KBM-7 (cell line): Measurements from ENCODE around the gene STC2.
"Not testable (repeated sequence)": the region's sequence is repeated elsewhere in the genome, so short reads cannot be mapped to it uniquely, and the experiment has no call there.

Experiments
- DNase-seq: peaks from one replicate; pipeline ENCODE4 v3.0.0-alpha.2; 2015
- in situ Hi-C: fragments of 300-500 bp; cut with MboI; formaldehyde crosslinking; loops from 2 replicates; pipeline ENCODE4 v1.14.3; 2020; ENCODE audit warnings: low sequenced_read_pairs, low pct_unique_long_range_greater_than_20kb, mixed read lengths

STC2 gene

GRCh38 chr5:173300389-173301047 lies 27.7 kb downstream of the STC2 start:
- no peak for DNase-seq
- in situ Hi-C loops = no loop called here

DNA sequence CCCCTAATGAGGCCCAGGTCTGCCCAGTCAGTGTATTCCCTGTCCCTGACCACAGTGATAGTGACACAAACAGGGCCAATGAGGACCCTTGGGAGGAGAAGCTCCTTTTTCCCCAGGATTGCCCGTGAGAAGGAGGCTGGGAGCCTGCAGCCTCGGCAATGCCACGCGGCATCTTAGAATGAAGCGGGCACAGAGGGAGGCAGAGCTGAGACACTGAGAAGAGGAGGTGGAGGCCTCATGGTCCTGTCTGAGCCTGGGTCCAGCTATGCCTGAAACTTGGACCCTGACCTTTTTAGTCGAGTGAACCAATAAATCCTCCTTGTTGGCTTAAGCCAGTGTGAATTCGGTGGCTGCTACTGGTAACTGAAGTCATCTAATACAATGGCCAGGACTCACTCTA lies 28.4 kb downstream of the STC2 start:
- in situ Hi-C loops = loop anchor here (25.0 kb wide), 1 partner anchor 588 kb away; no protein-coding TSS in a partner anchor
- DNase-seq = no peak

GRCh38 chr5:173298213-173298926 lies 29.8 kb downstream of the STC2 start:
- in situ Hi-C loops = loop anchor here (25.0 kb wide), 1 partner anchor 586 kb away; no protein-coding TSS in a partner anchor

DNA sequence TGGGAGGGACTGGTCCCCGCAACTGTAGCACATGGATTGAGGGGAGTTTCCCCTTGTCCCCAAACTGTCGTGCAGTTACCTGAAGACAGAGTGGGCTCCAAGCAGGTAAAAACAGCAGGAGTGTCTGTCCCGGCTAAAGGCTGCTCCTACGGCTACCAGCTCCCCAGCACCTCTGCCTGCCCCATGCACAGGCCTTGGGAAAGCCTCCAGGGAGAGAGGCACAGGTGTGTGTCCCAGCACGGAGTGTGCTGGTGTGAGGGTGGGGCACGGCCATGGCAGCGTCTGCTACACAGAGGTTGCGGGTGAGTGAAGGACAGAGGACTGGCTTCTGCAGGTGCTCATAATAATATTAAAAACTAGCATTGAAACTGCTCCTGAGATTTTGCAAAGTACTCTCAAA lies 30.4 kb downstream of the STC2 start:
- no peak for DNase-seq
- in situ Hi-C loops = loop anchor here (25.0 kb wide), 1 partner anchor 586 kb away; no protein-coding TSS in a partner anchor

More at GRCh38 chr5:173298213-173298926, 29.8 kb downstream of the STC2 start:
- no peak for DNase-seq

DNA sequence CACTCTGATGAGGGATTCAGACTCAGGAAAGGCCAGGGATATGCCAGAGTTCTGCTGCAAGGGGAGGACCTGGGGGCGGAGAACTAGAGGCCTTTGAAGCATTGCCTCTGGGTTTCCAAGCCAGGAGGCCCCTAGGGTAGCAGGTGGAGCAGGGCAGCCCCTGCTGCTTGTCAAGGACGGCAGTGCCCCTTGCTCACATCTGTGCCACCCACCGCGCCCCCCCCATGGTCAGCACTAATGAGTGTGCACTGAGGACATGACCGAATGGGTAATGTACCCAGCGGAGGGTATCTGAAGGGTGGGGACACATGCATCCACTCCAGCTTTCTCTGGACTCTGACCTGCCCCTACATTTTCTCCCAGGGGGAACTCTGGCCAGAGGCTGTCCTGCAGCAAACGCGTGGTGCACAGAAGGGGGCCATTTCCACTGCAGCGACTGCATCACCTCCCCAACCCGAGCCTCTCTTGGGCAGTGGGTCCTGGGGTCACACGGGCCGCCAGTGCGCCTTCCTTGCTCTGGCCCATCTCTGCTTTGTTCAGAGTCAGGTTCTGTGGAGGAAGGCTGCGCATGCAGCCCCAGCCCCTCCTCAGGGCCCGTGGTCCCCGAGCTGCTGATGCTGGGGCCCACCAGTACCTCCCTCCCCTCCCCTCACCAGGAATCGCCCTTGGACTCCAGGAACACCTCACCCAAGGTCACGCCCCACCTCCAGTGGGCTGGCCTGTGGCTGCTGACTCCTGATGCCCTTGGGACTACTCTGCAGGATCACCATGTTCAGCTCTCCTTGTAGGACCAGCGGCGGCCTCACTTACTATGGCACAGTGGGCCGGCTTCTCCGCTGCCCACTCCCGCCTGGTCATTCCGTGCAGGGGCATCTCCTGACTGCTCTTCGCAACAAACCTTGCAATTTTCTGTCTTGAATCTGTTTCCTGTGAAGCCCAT lies 31.2 kb downstream of the STC2 start:
- in situ Hi-C loops = loop anchor here (25.0 kb wide), 1 partner anchor 585 kb away; no protein-coding TSS in a partner anchor
- DNase-seq = no peak

DNA sequence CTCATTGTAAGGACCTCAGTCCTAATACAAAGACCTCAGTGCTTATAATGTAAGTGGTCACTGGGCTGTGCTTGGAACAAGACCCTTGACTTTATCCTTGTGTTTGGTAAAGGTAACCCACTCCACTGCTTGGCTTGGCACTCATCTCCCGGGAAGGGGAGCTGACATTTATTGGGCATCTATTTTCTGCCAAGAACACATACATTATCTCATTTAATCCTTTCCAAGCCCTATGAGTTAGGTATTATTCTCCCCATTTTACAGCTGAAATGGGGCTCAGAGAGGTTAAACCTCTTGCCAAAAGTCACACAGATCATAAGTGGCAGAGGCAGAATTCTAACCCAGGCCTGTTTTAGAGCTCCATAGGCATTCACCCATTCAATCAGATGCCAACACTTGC lies 32.4 kb downstream of the STC2 start:
- DNase-seq = no peak
- in situ Hi-C loops = loop anchor here (25.0 kb wide), 1 partner anchor 583 kb away; no protein-coding TSS in a partner anchor

DNA sequence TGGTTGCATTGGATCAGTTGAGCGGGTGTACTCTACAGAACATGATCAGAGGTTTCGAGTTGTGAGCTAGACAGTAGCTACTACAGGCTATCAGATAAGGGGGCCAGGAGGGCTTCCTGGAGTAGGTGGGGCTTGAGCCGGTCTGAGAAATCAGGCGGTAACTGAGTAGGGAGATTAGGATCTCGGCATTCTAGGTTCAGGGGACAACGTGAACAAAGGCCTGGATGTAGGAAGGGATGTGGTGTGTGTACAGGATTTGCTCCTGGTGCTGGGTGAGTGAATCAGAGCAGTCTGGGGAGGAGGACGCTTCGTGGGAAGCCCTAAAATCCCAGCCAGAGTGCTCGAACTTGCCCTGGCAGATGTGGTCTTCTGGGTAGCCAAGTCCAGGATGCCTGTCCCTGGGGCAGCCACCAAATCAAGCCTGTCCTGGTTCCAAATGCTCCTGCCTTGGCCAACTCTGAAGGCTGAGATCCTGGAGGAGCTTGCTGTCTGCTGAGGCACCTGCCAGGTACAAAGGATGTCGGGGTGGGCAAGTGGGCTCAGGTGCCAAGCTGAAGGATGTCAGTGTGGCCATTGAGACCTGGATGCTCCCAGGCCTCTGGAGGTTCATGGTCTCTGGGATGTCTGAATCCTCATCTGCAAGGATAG lies 33.4 kb downstream of the STC2 start:
- DNase-seq = no peak
- in situ Hi-C loops = loop anchor here (25.0 kb wide), 1 partner anchor 582 kb away; no protein-coding TSS in a partner anchor

GRCh38 chr5:173293817-173294672 lies 34.2 kb downstream of the STC2 start:
- peak; percentile 87 for DNase-seq
- in situ Hi-C loops = loop anchor here (25.0 kb wide), 1 partner anchor 582 kb away; no protein-coding TSS in a partner anchor

GRCh38 chr5:173291722-173292658 lies 36.2 kb downstream of the STC2 start:
- DNase-seq = peak; percentile 50

DNA sequence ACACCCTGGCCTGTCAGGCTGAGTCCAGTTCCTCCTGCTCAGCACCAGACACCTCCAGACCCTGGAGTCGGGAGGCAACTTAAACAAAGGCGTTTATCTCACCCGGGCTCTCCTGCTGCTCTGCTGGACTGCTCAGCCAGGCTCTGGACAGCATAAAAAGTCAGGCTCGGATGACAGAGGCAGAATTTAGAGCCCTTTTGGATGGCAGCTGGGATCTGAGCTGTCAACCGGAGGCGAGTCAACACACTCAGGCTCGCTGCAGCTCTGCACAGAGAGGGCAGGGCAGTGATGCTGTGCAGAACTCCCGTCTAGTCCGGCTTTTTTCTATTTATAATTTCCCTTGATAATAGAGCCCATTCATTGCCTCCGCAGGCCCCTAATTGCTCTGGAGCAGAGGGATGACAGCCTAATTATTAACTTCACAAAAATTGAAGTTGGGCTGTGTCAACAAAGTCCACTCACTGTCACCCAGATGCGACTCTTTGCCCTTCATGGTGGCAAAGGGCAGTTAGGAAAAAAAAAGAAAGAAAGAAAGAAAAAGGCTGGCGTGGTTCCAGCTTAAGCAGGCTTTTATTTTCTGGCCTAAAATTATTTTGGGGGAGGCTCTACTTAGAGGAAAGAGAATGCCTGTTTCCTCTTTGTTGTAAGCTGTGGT lies 37.6 kb downstream of the STC2 start:
- DNase-seq = no peak
- in situ Hi-C loops = loop anchor here (25.0 kb wide), 1 partner anchor 578 kb away; no protein-coding TSS in a partner anchor

More at GRCh38 chr5:173291722-173292658, 36.2 kb downstream of the STC2 start:
- in situ Hi-C loops = loop anchor here (25.0 kb wide), 1 partner anchor 580 kb away; no protein-coding TSS in a partner anchor

DNA sequence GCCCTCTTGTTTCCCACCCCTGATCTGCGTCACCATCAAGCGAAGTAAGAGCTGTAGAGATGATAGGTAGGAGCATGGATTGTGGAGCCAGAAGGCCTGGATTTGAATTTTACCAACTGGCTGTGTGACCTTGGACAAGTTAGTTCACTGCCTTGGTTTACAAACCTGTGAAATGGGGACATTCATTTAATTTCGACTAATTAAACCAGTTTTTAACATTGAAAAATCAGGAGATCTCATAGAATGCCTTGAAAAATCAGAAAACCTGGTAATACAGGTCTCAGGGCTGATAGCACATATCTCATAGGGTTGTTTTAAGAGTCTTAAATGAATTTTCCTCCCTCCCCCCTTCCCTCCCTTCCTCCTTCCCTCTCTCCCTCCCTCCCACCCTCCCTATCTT lies 38.8 kb downstream of the STC2 start:
- in situ Hi-C loops = loop anchor here (25.0 kb wide), 1 partner anchor 577 kb away; no protein-coding TSS in a partner anchor
- no peak for DNase-seq

- in situ Hi-C loops = loop anchor here (25.0 kb wide), 1 partner anchor 576 kb away; no protein-coding TSS in a partner anchor
- no peak for DNase-seq
Observed at GRCh38 chr5:173288632-173289031, 39.6 kb downstream of the STC2 start.

GRCh38 chr5:173287086-173287485 lies 41.1 kb downstream of the STC2 start:
- in situ Hi-C loops = loop anchor here (25.0 kb wide), 1 partner anchor 575 kb away; no protein-coding TSS in a partner anchor
- DNase-seq = no peak

GRCh38 chr5:173284343-173284958 lies 43.8 kb downstream of the STC2 start:
- DNase-seq = not testable (repeated sequence)
- in situ Hi-C loops = loop anchor here (25.0 kb wide), 1 partner anchor 572 kb away; no protein-coding TSS in a partner anchor
